GM12878 (cell line): ENCODE measurements around the gene PEMT. TPM values are rescaled to one million over a fixed set of nuclear protein-coding genes. Genes with fewer than 3 reads are reported as not detected.

ENCODE experiments used
- ATAC-seq: fragments of 200-7000 bp; cut with Tn5 transposase; 3 replicates; pipeline ENCODE4 v1.9.1; 2020; ENCODE audit warnings: mild to moderate bottlenecking, moderate library complexity
- BruUV-seq: library from RNA; stranded (reverse); fragments of 400-500 nt; replicated peaks from 2 replicates; lab custom pipeline; 2021; lab: Mats Ljungman, UMichigan
- CTCF ChIA-PET: fragments of 300-600 bp; sonication (Branson Sonifier 250); formaldehyde crosslinking; extraction: SDS; loops from one replicate; lab custom pipeline; 2021; ENCODE audit warnings: inconsistent platforms; lab: Yijun Ruan, JAX
- POLR2A ChIA-PET: fragments of 350-600 bp; formaldehyde crosslinking; extraction: SDS; loops from one replicate; lab custom pipeline; 2021; ENCODE audit warnings: inconsistent platforms; lab: Charles Lee
- RAD21 ChIA-PET: fragments of 300-600 bp; sonication (Branson Sonifier 250); formaldehyde crosslinking; loops from one replicate; lab custom pipeline; 2023; ENCODE audit warnings: antibody characterized with exemption; ENCODE audit not compliant: unreplicated experiment; lab: Charles Lee
- SMC1A ChIA-PET: fragments of 300-600 bp; sonication (Branson Sonifier 250); formaldehyde crosslinking; loops from one replicate; lab custom pipeline; 2023; ENCODE audit not compliant: unreplicated experiment, uncharacterized antibody; lab: Charles Lee
- DNase-seq: peaks from one replicate; pipeline ENCODE4 v3.0.0-alpha.2; 2011; ENCODE audit warnings: low read depth, low spot score
- FAIRE-seq: peaks from 3 replicates; lab custom pipeline; 2011; peaks lifted over from hg19 to GRCh38; lab: Jason Lieb, UNC
- H2AFZ ChIP-seq: 2 replicates; pipeline ENCODE4 v1.6.0; 2011; ENCODE audit warnings: low read depth, low read length, control low read depth; ENCODE audit not compliant: control insufficient read depth
- H3K27ac ChIP-seq: 2 replicates; pipeline ENCODE4 v1.5.1; 2011; ENCODE audit warnings: control low read depth; ENCODE audit not compliant: control insufficient read depth, insufficient read depth
- H3K27me3 ChIP-seq, 2 experiments: replicated peaks in 1 of 2; 2 replicates each; pipeline versions ENCODE4 v1.6.0 to v1.6.1; 2011; ENCODE audit warnings: low read length in 1 of 2; ENCODE audit not compliant: control insufficient read depth in 2 of 2, insufficient read depth in 2 of 2
- H3K36me3 ChIP-seq, 2 experiments: 2 replicates each; pipeline ENCODE4 v1.5.1; 2011; ENCODE audit warnings: low read length in 1 of 2; ENCODE audit not compliant: control insufficient read depth in 2 of 2, insufficient read depth in 2 of 2
- H3K4me1 ChIP-seq: 2 replicates; pipeline ENCODE4 v1.6.1; 2011; ENCODE audit warnings: mild to moderate bottlenecking, low read length, moderate library complexity, mixed read lengths; ENCODE audit not compliant: control insufficient read depth, insufficient read depth
- H3K4me2 ChIP-seq: 2 replicates; pipeline ENCODE4 v1.6.0; 2011; ENCODE audit warnings: control low read depth; ENCODE audit not compliant: control insufficient read depth, insufficient read depth
- H3K4me3 ChIP-seq: fragments of 200-600 bp; sonication (generic); 2 replicates; pipeline ENCODE4 v1.5.1; 2016
- H3K79me2 ChIP-seq: 2 replicates; pipeline ENCODE4 v1.6.0; 2011; ENCODE audit warnings: low read length; ENCODE audit not compliant: control insufficient read depth, insufficient read depth
- H3K9ac ChIP-seq: 2 replicates; pipeline ENCODE4 v1.8.0; 2011; ENCODE audit warnings: low read length, control low read depth, mixed read lengths; ENCODE audit not compliant: control insufficient read depth, insufficient read depth
- H3K9me3 ChIP-seq: replicated peaks from 3 replicates; pipeline ENCODE4 v1.5.1; 2011; ENCODE audit warnings: mild to moderate bottlenecking, low read length; ENCODE audit not compliant: control insufficient read depth, insufficient read depth
- H4K20me1 ChIP-seq: 2 replicates; pipeline ENCODE4 v1.6.0; 2011; ENCODE audit not compliant: control insufficient read depth, insufficient read depth
- CEBPB ChIP-seq, 2 experiments: fragments of 150-350 bp in 1 of 2; IDR thresholded peaks; 2 replicates each; pipeline ENCODE4 v1.6.1; 2012 to 2014; ENCODE audit warnings: low read depth in 2 of 2, low read length in 2 of 2, borderline replicate concordance in 1 of 2, inconsistent platforms in 1 of 2
- CREM ChIP-seq: IDR thresholded peaks from 2 replicates; pipeline ENCODE4 v1.6.1; 2014; ENCODE audit warnings: antibody characterized with exemption, low read depth
- EZH2 ChIP-seq: IDR thresholded peaks from 2 replicates; pipeline ENCODE4 v1.6.1; 2012; ENCODE audit warnings: low read depth, mild to moderate bottlenecking, control low read depth, inconsistent platforms, low read length, borderline replicate concordance; ENCODE audit not compliant: control insufficient read depth
- IKZF2 ChIP-seq, 2 experiments: fragments of 450-650 bp; IDR thresholded peaks; 2 replicates each; pipeline ENCODE4 v1.6.1; 2017; ENCODE audit warnings: mild to moderate bottlenecking in 2 of 2, moderate library complexity in 2 of 2
- JUND ChIP-seq: IDR thresholded peaks from 2 replicates; pipeline ENCODE4 v1.6.1; 2012; ENCODE audit warnings: low read depth, mild to moderate bottlenecking, low read length, improper control_type of control experiment, moderate library complexity
- MEF2B ChIP-seq: fragments of 450-650 bp; IDR thresholded peaks from 2 replicates; pipeline ENCODE4 v1.6.1; 2018; ENCODE audit warnings: mild to moderate bottlenecking, moderate library complexity; ENCODE audit not compliant: partially characterized antibody, poor library complexity, severe bottlenecking
- MYB ChIP-seq: fragments of 150-350 bp; IDR thresholded peaks from 2 replicates; pipeline ENCODE4 v1.6.1; 2014; ENCODE audit warnings: mild to moderate bottlenecking, low read depth, low read length, borderline replicate concordance
- NFYB ChIP-seq: IDR thresholded peaks from 2 replicates; pipeline ENCODE4 v1.6.1; 2011; ENCODE audit warnings: low read depth, mild to moderate bottlenecking, low read length, improper control_type of control experiment, moderate library complexity; ENCODE audit not compliant: insufficient read depth
- NR2F1 ChIP-seq: fragments of 450-650 bp; conservative IDR thresholded peaks from 2 replicates; pipeline ENCODE4 v1.6.1; 2017; ENCODE audit warnings: mild to moderate bottlenecking
- REST ChIP-seq: IDR thresholded peaks from 2 replicates; pipeline ENCODE4 v1.6.1; 2012; ENCODE audit warnings: mild to moderate bottlenecking, low read depth, low read length
- RFX5 ChIP-seq: IDR thresholded peaks from 2 replicates; pipeline ENCODE4 v1.6.1; 2011; ENCODE audit warnings: low read depth, low read length, improper control_type of control experiment
- SMAD1 ChIP-seq: fragments of 450-650 bp; IDR thresholded peaks from 2 replicates; pipeline ENCODE4 v1.6.1; 2018; ENCODE audit warnings: mild to moderate bottlenecking, low read depth; ENCODE audit not compliant: partially characterized antibody
- SRF ChIP-seq, 2 experiments: IDR thresholded peaks; 2 replicates each; pipeline ENCODE4 v1.6.1; 2011; ENCODE audit warnings: low read depth in 2 of 2, low read length in 2 of 2, mild to moderate bottlenecking in 1 of 2, moderate library complexity in 1 of 2
- STAT1 ChIP-seq: fragments of 450-650 bp; conservative IDR thresholded peaks from 2 replicates; pipeline ENCODE4 v1.6.1; 2014; ENCODE audit warnings: antibody characterized with exemption, mild to moderate bottlenecking
- TARDBP ChIP-seq: IDR thresholded peaks from 2 replicates; pipeline ENCODE4 v1.6.1; 2016; ENCODE audit warnings: borderline replicate concordance
- ZNF24 ChIP-seq: fragments of 450-650 bp; IDR thresholded peaks from 2 replicates; pipeline ENCODE4 v1.6.1; 2017; ENCODE audit warnings: antibody characterized with exemption, mild to moderate bottlenecking
- ZNF384 ChIP-seq: IDR thresholded peaks from 2 replicates; pipeline ENCODE4 v1.6.1; 2012; ENCODE audit warnings: low read depth, mild to moderate bottlenecking, low read length, improper control_type of control experiment, borderline replicate concordance
- WGBS: methylation state at CpG from one replicate; pipeline ENCODE4 v1.1.6; 2016; ENCODE audit warnings: low lambda C conversion rate; ENCODE audit not compliant: insufficient replicate concordance, insufficient coverage; ENCODE audit errors: missing lambda C conversion rate; 5-methylcytosine and 5-hydroxymethylcytosine counted together
- in situ Hi-C: fragments of 300-500 bp; cut with MboI; formaldehyde crosslinking; loops from 9 replicates; pipeline ENCODE4 v1.14.3; 2018; ENCODE audit warnings: mixed read lengths
- intact Hi-C: fragments of 100-400 bp; cut with micrococcal nuclease; formaldehyde crosslinking; loops from one replicate; pipeline ENCODE4 v1.14.2; 2022; ENCODE audit not compliant: unreplicated experiment
- polyA plus RNA-seq, 11 experiments: library from polyadenylated mRNA; depleted of rRNA in 4 of 11; unstranded in 6 of 11; stranded (reverse) in 5 of 11; fragments of >200 nt; fragmentation: Nextera tagmentation in 4 of 11; fragmentation: Illumina TruSeq in 1 of 11; extraction: Ambion mirVana in 4 of 11; extraction: Trizol in 1 of 11; gene quantifications; 1 replicate in 1 of 11; 2 replicates in 10 of 11; pipeline versions ENCODE4 v1.2.1 to v1.2.3, GENCODE V29; 2011 to 2016; ENCODE audit warnings: inconsistent platforms in 2 of 11, missing spikeins in 2 of 11, low read depth in 1 of 11
- total RNA-seq, 4 experiments: library from RNA; depleted of rRNA in 3 of 4; stranded (reverse); fragments of >200 nt in 3 of 4; fragmentation: Illumina TruSeq in 1 of 4; extraction: Trizol in 1 of 4; gene quantifications; 2 replicates each; pipeline versions ENCODE4 v1.2.1 to v1.2.3, GENCODE V29; 2013 to 2021

Gene PEMT
- total and polyA plus RNA-seq, 10 of the 15 experiments (the other 5 are each of a cell fraction or from before 2014, with no cell fraction given): 2.8 to 44.7 (median 25.4) TPM

GRCh38 chr17:17513626-17514025, 77.9 kb downstream of the PEMT start:
- ChIA-PET RAD21 (no interaction called here), CTCF (interaction anchor here (1.2 kb wide), 1 partner anchor 17 kb away, joined by 4 read pairs; no protein-coding TSS in a partner anchor), SMC1A (interaction anchor here (0.9 kb wide), 1 partner anchor 18 kb away, joined by 3 read pairs; no protein-coding TSS in a partner anchor)
- H3K4me3 ChIP-seq: no peak overlapping the region
- H3K27me3 ChIP-seq: no peaks in the 10 kb centered on the region
- no peaks in the 10 kb centered on the region for H3K4me1 ChIP-seq
- WGBS: 79% methylated on average over 7 of the region's 7 CpGs
- FAIRE-seq (no peak), ATAC-seq (no peak)
- H3K4me2 ChIP-seq: no peak overlapping the region
- in situ Hi-C loops: no loop called here
- no peak overlapping the region for H3K27ac ChIP-seq
- no peak for TF ChIP-seq REST
- TF ChIP-seq STAT1: no peak
- TF ChIP-seq EZH2: no peak
- no peak for TF ChIP-seq SRF (IDR thresholded peaks at IDR 0.05; ENCODE audit: low read depth in 2 of 2, low read length in 2 of 2)
- TF ChIP-seq SMAD1: no peak
- no peak for TF ChIP-seq JUND
- TF ChIP-seq ZNF24: no peak
- no peak for TF ChIP-seq CREM
- TF ChIP-seq MYB: no peak
- TF ChIP-seq NFYB: no peak
- TF ChIP-seq IKZF2 (IDR thresholded peaks at IDR 0.05): no peak
- no peak for TF ChIP-seq ZNF384
- TF ChIP-seq CEBPB (IDR thresholded peaks at IDR 0.05; ENCODE audit: borderline replicate concordance in 1 of 2, low read depth in 2 of 2, low read length in 2 of 2): no peak
- no peak for TF ChIP-seq TARDBP
- no peak for TF ChIP-seq NR2F1
- no peak for TF ChIP-seq MEF2B
- TF ChIP-seq RFX5: no peak
- TF ChIP-seq, all 136 proteins: peak for 0
- Histone ChIP-seq H2AFZ (no peak overlapping the region), H3K79me2 (no peaks in the 10 kb centered on the region), H3K9me3 (no peaks in the 10 kb centered on the region), H3K36me3 (no peaks in the 10 kb centered on the region), H3K9ac (no peak overlapping the region), H4K20me1 (no peaks in the 10 kb centered on the region)
- no peak for DNase-seq
- POLR2A ChIA-PET: no interaction called here
- intact Hi-C loops: no loop called here
- no TSS peak for BruUV-seq
